HG02852 (cell line): ENCODE results near the gene TACR1.
"Not testable (repeated sequence)": the region's sequence is repeated elsewhere in the genome, so short reads cannot be mapped to it uniquely, and the experiment has no call there.

Experiments used
- ATAC-seq: cut with Tn5 transposase; IDR thresholded peaks from one replicate; pipeline ENCODE4 v1.9.1; 2021; ENCODE audit warnings: mild to moderate bottlenecking, moderate library complexity; ENCODE audit not compliant: unreplicated experiment

TACR1 gene

DNA sequence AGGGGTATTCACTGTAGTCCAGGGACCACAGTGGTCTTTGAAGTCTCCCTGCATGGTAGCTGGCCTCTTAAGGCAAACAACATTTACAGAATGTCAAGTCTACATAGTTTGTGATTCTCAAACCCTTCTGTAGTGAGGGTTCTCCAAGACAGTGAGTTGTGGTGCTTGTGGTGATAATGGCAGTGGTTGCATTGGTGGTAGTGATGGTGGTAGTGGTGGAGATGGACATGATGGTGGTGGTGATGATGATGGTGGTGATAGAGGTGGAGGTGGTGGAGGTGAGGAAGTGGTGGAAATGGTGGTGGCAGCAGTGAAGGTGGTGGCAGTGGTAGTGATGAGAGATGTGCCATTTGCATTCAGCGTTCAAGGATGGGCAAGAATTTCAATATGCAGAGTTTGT lies 104.9 kb downstream of the TACR1 start:
- no peak for ATAC-seq

DNA sequence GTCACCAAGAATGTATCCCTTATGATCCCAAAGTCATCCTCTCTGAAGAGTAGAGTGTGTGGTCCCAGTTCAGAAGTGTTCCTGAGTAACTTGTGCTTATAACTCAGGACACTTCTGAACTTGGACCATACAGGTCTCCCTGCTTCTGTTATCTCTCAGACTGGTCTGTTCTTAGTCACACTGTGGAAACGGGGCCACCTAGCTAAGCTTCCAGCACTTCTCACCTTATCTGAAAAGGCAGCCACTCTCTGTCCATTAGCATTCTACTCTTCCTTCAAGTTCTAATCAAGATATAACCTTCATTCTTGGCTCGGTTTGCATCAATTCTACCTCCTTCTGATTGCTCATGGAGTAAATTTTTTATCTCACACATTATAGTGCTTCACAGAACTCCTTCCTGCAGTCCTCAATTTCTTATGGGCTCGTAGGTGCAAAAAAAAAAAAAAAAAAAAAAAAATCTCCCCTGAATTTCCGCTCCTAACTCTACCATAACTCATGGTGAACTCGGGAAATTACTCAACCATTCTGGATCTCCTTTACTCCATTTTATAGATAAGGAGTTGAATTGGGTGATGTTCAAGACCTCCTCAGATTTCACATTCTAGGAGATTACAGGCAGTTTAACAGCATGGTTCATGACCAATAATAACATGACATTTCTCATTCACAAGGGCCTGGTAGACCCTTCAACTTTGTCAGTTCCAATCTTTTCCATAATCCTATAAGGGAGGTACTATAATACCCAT lies 108.4 kb downstream of the TACR1 start:
- ATAC-seq: no peak

DNA sequence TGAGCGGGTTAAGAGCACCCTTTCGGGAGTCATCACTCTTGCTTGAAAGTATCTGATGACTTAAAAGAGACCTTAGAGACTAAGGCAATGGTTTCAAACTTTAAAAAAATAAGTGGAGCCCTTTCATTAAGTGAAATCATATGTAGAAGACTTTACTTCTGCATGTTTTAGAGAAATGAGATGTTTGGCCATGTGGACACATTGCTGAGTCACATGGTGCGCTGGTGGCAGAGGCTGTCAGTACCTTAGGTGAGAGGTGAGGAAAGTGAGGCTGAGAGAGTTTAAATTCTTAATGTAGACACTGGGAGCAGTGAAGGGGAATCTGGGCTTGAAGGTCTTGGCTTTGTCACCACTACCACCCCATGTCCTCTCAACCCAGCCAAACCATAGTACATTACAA lies 109.8 kb downstream of the TACR1 start:
- no peak for ATAC-seq

DNA sequence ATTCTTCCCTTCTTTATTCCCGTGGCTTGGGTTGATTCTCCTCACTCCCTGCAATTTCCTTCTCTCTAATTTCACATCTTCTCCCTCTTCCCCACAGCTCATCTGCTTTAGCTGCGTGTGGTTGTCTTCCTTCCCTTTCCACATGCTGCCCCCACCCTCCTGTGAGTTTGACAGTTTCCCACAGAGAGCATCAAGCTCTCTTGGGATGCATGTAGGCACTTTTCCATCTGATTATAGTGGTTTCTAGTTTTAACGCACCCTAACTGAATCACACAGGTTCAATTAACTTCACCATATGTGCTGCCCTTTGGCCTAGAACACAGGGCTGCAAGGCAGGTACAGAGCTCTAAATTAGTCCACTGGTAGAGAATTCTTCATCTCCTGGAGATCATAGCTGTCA lies 110.5 kb downstream of the TACR1 start:
- ATAC-seq: no peak

DNA sequence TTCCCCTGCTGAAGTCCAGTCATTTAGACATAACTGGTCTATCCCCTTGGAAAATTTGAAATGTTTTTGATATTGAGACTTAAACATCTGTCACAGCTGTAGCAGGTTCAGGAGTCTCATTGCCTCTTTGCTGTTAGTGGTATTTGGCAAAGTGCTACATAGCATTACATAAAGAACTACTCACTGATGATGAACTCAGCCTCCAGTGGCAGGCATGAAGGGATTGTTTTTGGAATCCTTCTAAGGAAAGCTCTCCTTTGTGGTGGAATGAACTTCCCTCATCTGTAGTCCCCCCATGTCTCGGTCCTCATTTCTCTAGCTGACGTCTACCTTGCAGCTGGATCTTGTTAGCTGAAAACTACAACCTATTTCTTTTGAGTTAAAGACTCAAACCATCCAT lies 111.6 kb downstream of the TACR1 start:
- no peak for ATAC-seq

DNA sequence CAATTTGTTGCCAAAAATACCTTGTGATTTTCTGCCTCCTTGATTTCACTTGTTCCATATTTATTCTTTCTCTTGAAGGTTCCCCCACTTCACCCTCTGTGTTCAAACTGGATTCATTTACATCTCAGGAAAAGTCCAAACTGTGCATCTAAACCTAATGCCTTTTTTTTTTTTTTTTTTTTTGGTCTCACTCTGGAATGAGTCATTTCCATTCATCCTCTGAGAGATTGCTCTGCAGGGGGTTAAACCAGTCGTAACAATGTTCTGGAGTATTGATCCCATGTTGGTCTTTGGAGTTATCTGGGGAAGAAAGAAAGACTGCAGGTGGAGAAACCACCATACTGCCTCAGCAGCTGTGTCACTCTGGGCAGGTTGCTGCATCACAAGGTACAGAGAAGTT lies 119.7 kb downstream of the TACR1 start:
- ATAC-seq: no peak

DNA sequence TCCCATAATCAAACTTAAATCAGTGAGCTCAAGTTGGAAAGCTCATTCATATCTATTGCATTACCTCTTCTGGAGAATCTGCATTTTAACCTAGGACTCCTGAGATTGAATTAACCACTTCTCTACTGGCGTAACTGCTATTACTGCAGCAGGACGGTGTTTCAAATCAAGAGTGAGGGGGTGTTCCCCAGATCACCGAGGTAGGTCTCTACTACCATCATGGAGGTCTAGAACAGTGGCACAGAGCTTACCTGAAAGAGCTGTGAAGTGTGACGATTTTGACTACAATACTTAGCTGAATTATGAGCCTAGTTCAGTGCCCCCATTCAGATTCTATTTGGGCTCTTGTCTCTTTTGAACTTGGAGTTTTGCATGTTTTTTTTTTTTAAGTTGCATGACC lies 121.4 kb downstream of the TACR1 start:
- ATAC-seq: peak; percentile 63

DNA sequence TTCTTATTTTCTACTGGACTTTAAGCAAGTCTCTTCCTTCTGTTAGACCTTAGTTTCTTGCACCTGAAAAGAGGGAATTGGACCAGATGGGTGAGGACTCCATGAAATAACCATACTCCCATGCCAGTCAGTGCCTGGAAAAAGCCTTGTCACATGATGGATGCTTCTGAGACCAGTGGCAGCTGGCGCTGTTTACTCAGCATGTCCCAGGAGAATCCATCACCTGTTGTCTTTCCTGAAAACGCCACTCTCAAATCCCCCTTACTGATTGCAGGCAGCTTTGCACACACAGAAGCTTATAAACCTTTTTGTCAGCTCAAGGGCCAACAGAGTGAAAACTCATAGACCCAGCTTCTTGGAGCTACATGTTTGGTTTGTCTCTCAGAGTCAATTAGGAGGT lies 123.2 kb downstream of the TACR1 start:
- no peak for ATAC-seq

DNA sequence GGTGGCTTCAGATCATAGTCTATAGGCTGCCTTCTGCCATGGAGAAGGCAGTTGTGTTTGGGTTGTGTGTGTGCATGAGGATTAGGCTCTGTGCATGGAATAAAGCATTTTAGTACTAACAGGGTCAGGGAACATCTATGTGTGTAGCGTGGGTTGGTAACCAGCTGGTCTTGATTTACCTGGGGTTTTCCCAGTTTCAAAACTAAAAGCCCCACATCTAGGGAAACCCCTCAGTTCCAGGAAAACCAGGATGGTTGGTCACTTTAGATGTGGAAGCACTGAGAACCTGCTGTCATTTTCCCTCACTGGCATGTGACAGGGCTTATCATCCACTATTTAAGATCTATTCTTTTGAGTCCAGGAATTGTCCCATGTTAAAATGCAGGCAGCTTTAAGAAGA lies 124.6 kb downstream of the TACR1 start:
- peak; percentile 47 for ATAC-seq

DNA sequence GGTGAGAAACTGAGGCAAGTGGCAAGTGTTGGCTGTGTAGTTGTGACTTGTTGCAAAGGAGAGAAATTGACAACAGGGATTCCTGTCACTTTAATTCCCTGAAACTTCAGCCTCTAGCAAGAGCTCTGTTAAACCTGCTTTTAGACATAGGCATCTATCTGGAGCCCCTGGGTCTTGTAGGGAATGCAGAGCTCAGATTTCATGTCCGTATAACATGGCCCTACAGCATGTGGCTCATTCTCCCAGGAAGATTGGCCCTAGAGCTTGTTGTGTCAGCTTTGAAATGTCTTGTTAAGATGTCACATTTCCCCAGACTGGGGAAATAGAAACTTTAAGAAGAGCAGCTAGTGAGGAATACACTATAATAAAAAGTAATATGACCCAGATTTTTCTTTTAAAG lies 125.1 kb downstream of the TACR1 start:
- ATAC-seq: no peak

DNA sequence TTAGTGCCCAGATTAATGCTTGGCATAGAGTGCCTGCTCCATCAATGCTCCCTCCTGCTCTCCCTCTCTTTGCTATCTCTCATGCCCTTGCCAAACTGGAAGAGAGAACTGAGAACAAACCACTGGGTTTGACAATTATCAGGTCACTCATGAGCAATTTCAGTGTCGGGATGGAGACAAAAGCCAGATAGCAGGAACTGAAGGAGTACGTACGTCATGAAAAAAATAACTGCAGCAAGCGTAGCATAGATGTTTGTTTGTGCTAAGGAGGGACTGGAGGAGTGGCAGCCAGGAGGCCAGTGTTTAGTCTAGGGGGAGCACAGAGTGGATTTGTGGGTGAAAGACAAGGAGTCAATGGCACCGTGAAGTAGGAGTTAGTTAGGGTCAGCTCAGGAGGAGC lies 127.6 kb downstream of the TACR1 start:
- no peak for ATAC-seq

DNA sequence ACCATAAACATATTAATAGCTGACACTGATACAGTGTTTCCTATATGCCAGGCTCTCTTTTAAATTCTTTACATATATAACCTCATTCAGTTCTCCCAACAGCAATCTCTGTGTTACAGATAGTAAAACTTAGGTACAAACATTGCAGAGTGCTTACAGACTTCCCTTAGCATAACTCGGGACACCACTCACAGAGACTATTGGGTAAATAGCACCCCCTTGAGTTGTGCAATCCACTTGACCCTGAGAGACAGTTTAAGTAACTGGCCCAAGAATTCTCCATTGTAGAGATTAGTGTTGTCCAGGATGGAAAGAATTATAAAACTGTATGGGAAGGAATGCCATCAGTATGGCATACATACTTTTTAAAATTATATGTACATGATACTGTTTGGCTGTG lies 130.8 kb downstream of the TACR1 start:
- no peak for ATAC-seq

DNA sequence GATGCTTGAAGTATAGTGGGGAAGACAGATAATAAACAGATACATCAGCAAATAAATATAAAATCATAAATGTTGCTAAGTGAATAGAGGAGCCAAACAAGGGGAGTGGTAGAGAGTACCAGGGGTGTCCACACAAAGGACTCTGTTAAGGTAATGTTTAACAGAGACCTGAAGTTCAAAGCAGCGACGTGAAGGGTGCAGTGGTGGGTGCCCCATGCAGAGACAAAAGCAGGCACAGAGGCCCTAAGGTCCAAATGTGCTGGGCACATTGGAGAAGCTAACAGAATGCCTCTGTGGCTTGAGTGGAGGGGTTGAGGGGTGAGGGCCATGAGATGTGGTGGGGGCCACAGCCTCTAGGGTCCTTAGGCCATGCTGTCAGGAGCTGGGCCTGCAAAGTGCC lies 131.8 kb downstream of the TACR1 start:
- no peak for ATAC-seq

DNA sequence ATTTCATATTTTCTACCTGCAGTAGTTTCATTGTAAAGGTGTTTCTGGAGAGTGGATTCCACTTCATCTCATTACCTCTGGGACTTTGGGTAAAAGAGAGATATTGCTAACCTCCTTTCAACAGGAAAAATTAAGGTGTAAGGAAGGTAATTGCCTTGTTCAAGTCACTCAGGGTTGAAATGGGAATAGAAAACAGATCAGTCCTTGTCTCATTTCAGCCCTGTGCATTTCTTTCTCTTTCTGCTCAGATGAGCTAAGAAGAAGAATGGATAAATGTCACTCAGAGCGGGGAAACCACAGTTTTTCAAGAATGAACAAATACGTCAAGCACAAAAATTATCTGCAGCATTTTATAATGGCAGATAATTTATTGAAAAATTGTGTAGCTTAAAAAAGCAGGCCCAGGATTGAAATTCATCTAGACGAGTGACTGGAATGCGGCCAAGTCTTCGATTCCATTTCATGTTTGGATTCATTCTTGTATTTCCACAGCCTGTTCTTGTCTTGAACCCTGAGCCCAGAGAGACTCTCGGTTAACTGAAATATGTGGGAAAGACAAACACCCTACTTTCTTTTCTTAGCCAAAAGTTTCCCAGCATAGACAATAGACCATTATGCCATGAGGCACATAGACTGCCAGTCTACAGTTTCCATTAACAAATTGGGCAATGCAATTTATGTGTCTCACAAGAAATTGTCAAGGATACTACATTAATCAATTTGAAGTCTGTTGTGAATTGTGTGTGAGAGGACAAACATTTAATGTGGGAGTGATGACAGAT lies 133.0 kb downstream of the TACR1 start:
- ATAC-seq: no peak

DNA sequence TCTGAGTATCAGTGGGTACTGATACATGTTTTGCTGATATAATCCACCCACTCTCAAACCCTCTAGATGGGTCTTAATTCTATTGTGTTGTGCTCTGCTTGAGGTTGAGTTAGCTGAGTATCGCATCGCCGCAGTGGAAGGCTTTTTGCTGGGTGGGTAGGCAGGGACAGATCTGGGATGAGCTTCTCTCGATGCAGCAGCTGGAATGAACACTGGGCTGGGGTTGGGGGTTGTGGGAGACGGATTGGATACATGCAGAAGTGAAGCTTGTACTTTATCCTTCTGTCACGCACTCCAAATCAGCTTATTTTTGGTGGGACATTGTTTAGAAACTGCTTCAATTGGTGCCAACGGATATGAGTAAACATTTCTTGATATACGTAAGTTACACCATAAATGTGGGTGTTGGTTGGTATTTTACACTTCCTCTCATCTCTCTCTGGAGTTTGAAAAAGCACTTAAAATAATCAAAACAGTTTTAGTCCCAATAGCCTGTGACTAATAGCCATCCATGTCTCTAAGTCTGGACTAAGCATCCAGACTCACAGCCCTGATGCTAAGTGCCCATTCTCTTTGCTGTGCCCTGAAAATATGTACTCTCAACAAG lies 133.8 kb downstream of the TACR1 start:
- no peak for ATAC-seq

DNA sequence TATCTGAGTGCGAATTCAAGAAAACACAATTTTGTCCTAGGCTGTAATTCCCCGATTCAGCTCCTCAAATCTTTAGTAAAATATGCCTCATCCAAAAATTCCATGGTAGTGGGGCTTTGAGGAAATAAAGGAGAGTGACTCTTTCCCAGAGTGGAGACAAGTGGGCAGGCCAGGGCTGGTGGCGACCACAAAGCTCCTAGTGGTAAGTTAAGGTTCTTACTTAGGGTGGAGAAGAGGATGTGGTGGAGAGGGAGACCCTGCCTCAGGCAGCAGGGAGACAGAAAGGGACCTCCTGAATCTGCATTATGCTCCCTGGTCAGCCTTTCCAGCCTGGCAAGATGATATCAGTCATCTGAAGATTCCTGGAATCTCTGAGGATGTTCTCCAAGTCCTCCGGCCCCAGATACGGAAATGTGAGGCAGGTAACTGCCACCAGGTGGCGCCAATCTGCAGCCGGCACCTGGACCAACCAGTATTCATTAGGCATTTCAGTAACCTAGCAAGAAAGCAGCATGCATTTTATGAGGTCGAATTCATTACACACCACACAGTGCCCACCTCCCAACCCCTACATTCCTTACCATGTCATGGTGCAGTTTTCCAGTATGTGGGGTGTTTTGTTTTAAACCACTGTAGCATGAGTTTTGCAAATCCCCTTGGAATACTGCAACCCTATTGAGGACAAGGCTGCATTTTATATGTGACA lies 134.5 kb downstream of the TACR1 start:
- ATAC-seq: peak; percentile 79

DNA sequence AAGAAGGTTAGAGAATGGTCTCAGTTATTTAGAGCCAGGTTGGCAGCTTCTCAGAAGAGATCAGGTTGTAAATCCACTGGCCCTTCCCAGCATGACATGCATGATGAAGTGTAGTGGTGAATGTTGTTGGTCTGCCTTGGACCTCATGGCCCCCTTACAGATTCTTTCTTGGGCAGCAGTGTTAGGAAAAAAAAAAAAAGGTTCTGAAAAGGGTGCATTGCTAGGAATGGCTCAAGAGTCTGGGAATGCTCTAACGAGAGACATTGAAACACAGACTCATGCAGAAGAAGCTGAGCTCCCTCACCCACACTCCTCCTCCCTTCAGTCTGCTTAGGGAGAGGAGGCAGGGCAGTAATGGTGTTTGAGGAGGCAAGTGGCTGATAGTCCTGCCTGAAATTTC lies 135.4 kb downstream of the TACR1 start:
- ATAC-seq: no peak

DNA sequence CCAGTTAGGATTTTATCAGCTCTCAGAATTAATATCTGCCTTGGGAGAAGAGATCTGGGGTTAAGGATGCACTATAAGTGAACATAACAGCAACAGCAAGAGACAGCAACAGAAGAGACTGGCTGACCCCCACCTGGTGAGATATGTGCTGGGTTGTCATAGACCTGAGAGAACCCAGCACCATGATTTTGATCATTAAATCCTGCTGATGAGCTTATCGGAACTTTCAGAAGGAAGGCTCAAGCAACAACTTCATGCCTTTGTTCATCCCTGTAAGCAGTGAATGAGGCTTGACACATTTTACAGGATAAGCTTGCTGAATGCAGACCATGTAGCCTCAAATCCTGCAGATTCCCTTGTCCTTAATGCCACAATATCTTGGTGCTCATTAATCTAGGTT lies 140.9 kb downstream of the TACR1 start:
- ATAC-seq: no peak

DNA sequence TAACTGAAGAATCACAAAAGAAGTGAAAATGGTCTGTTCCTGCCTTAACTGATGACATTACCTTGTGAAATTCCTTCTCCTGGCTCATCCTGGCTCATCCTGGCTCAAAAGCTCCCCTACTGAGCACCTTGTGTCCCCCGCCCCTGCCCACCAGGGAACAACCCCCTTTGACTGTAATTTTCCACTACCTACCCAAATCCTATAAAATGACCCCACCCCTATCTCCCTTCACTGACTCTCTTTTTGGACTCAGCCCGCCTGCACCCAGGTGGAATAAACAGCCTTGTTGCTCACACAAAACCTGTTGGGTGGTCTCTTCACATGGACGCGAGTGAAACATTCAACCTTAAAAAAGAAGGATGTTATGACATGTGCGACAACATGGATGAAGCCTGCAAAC lies 142.2 kb downstream of the TACR1 start:
- ATAC-seq: not testable (repeated sequence)

DNA sequence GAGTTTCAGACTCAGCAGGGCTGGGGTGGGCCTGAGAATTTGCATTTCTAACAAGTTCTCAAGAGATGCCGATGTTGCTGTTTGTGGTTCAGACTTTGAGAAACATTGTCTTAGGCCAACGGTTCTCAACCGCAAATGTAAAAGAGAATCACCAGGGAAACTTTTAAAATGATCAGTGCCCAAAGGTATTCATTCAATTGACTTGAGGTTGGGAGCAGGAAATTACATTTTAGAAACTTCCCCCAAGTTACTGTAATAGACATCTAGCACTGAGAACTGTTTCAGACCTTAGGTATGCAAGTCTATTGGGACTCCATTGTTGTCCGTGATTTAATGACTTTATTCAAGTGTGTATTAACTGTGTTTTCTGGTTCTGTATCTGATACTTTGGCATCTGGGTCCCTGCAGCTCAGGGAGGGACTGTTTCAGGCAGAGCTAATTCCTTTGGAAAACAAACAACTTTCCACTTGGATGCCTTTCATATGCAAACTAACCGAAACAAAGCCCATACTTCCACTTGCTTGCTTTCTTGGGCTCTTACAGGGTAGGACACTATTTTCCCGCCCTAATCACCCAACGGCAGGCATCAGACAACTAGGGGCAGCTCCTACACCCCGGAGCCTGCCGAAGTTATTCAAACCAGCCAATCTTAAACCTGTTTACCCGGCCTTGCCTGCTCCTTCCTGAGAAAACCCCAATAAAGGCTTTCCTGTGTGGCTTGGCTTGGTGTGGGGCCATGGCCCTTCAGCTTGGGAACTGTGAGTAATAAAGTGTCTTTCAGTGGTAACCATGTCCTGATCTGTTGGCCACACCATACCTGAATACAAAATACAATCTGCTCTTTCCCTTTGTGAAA lies 143.3 kb downstream of the TACR1 start:
- ATAC-seq: peak; percentile 79
